Calu3 (cell line): ENCODE results near the gene ALKBH6. TPM values are rescaled to one million over a fixed set of nuclear protein-coding genes. Genes with fewer than 3 reads are reported as not detected.
A peak's percentile ranks its signal among the peaks of the same experiment; 100 is the strongest.

Experiments used
- BruUV-seq: library from RNA; stranded (reverse); fragments of 400-500 nt; replicated peaks from 2 replicates; lab custom pipeline; 2021; lab: Mats Ljungman, UMichigan
- CTCF ChIA-PET: fragments of 300-600 bp; sonication (Branson Sonifier 250); formaldehyde crosslinking; loops from one replicate; lab custom pipeline; 2022; ENCODE audit warnings: antibody characterized with exemption; lab: Charles Lee
- DNase-seq: peaks from one replicate; pipeline ENCODE4 v3.0.0; 2022
- H3K27ac Mint-ChIP-seq: one replicate; pipeline ENCODE4 v1.8.0; 2022; ENCODE audit warnings: mixed read lengths; ENCODE audit not compliant: unreplicated experiment
- H3K27me3 Mint-ChIP-seq: one replicate; pipeline ENCODE4 v1.8.0; 2022; ENCODE audit warnings: mixed read lengths; ENCODE audit not compliant: unreplicated experiment
- H3K36me3 Mint-ChIP-seq: one replicate; pipeline ENCODE4 v1.8.0; 2022; ENCODE audit warnings: mild to moderate bottlenecking, moderate library complexity, mixed read lengths; ENCODE audit not compliant: insufficient read depth, unreplicated experiment
- H3K4me1 Mint-ChIP-seq: one replicate; pipeline ENCODE4 v1.8.0; 2022; ENCODE audit warnings: mild to moderate bottlenecking, low read depth, mixed read lengths; ENCODE audit not compliant: unreplicated experiment
- H3K4me3 Mint-ChIP-seq: one replicate; pipeline ENCODE4 v1.8.0; 2022; ENCODE audit warnings: mild to moderate bottlenecking, low read depth, moderate library complexity, mixed read lengths; ENCODE audit not compliant: unreplicated experiment
- H3K9me3 Mint-ChIP-seq: one replicate; pipeline ENCODE4 v1.8.0; 2022; ENCODE audit warnings: low read depth, mixed read lengths; ENCODE audit not compliant: unreplicated experiment
- CTCF ChIP-seq: fragments of 200-600 bp; IDR thresholded peaks from one replicate; pipeline ENCODE4 v1.8.0; 2022; ENCODE audit warnings: antibody characterized with exemption; ENCODE audit not compliant: unreplicated experiment
- intact Hi-C: fragments of 100-400 bp; cut with micrococcal nuclease; formaldehyde crosslinking; loops from one replicate; pipeline ENCODE4 v1.10.0; 2022; ENCODE audit not compliant: unreplicated experiment
- total RNA-seq: library from RNA; stranded (reverse); gene quantifications from 2 replicates; pipeline ENCODE4 v1.2.3, GENCODE V29; 2022

The ALKBH6 gene
- total RNA-seq, 1 experiment from 2014 or later = 56.7 TPM

GRCh38 chr19:36059180-36059910 is 45.3 kb upstream of the ALKBH6 start:
- H3K27ac Mint-ChIP-seq = no peak overlapping the region
- BruUV-seq = no TSS peak
- CTCF ChIA-PET = interaction anchor here (0.5 kb wide), 1 partner anchor 39 kb away, joined by 3 read pairs; no protein-coding TSS in a partner anchor
- no peak for TF ChIP-seq CTCF
- H3K27me3 Mint-ChIP-seq = no peaks in the 10 kb centered on the region
- peaks cover 32% of the 10 kb centered on the region for H3K36me3 Mint-ChIP-seq
- H3K4me3 Mint-ChIP-seq = no peak overlapping the region
- intact Hi-C loops = no loop called here
- H3K4me1 Mint-ChIP-seq = peaks cover 28% of the 10 kb centered on the region
- H3K9me3 Mint-ChIP-seq = no peaks in the 10 kb centered on the region
- no peak for DNase-seq

- no TSS peak for BruUV-seq
- DNase-seq = no peak
- intact Hi-C loops = no loop called here
- Mint-ChIP-seq H3K27ac (peak overlapping the region; percentile 22), H3K9me3 (no peaks in the 10 kb centered on the region), H3K27me3 (no peaks in the 10 kb centered on the region), H3K4me1 (peaks cover 28% of the 10 kb centered on the region), H3K36me3 (peaks cover 39% of the 10 kb centered on the region), H3K4me3 (no peak overlapping the region)
- CTCF ChIA-PET = interaction anchor here (0.5 kb wide), 1 partner anchor 39 kb away, joined by 3 read pairs; no protein-coding TSS in a partner anchor
- no peak for TF ChIP-seq CTCF
These were observed 44.6 kb upstream of the ALKBH6 start for GRCh38 chr19:36058481-36059179.

GRCh38 chr19:36054733-36055686 is 41.0 kb upstream of the ALKBH6 start, which contains the start of gene WDR62:
WDR62 (plus strand) TSS chr19:36054897; CDS start chr19:36054972, 75 bp downstream.
- intact Hi-C loops = loop anchor here (5.0 kb wide), 1 partner anchor 43 kb away; the partner anchor contains the start of gene ALKBH6
- DNase-seq = peak; percentile 98
- no peaks in the 10 kb centered on the region for H3K27me3 Mint-ChIP-seq
- no TSS peak for BruUV-seq
- H3K4me1 Mint-ChIP-seq = peaks cover 28% of the 10 kb centered on the region
- no peak for TF ChIP-seq CTCF
- peak within 1 kb of the TSS; percentile 40 for H3K27ac Mint-ChIP-seq
- peaks cover 39% of the 10 kb centered on the region for H3K36me3 Mint-ChIP-seq
- CTCF ChIA-PET = interaction anchor here (0.7 to 1.0 kb wide), 5 partner anchors 41 to 1823 kb away, joined by 3 to 7 read pairs (median 3); partner anchors contain the start of genes ALKBH6 and SYNE4
- no peaks in the 10 kb centered on the region for H3K9me3 Mint-ChIP-seq
- H3K4me3 Mint-ChIP-seq = peak within 1 kb of the TSS; percentile 77
